ENCODE data around the gene FKBP3. TPM values are rescaled to one million over a fixed set of nuclear protein-coding genes. Genes with fewer than 3 reads are reported as not detected.
"Not testable (repeated sequence)": the region's sequence is repeated elsewhere in the genome, so short reads cannot be mapped to it uniquely, and the experiment has no call there.

FKBP3 gene
- total and polyA plus RNA-seq, 10 donors, result 27.9 to 97.4 (median 42.2) TPM

- Histone ChIP-seq H3K27ac (no peak overlapping the region), H3K27me3 (replicated peaks in 1 of 7) (no peaks in the 10 kb centered on the region), H3K36me3 (peaks cover 0 to 41% (median 4%) of the 10 kb centered on the region in 6 donors), H3K9me3 (no peaks in the 10 kb centered on the region), H3K4me1 (no peaks in the 10 kb centered on the region), H3K4me3 (no peak overlapping the region)
- no peak for TF ChIP-seq POLR2AphosphoS5 (IDR thresholded peaks at IDR 0.05)
- TF ChIP-seq POLR2A (IDR thresholded peaks at IDR 0.05), result no peak
- TF ChIP-seq, protein P1, sequence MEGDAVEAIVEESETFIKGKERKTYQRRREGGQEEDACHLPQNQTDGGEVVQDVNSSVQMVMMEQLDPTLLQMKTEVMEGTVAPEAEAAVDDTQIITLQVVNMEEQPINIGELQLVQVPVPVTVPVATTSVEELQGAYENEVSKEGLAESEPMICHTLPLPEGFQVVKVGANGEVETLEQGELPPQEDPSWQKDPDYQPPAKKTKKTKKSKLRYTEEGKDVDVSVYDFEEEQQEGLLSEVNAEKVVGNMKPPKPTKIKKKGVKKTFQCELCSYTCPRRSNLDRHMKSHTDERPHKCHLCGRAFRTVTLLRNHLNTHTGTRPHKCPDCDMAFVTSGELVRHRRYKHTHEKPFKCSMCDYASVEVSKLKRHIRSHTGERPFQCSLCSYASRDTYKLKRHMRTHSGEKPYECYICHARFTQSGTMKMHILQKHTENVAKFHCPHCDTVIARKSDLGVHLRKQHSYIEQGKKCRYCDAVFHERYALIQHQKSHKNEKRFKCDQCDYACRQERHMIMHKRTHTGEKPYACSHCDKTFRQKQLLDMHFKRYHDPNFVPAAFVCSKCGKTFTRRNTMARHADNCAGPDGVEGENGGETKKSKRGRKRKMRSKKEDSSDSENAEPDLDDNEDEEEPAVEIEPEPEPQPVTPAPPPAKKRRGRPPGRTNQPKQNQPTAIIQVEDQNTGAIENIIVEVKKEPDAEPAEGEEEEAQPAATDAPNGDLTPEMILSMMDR (IDR thresholded peaks at IDR 0.05 in 8 of 11, conservative IDR thresholded peaks at IDR 0.05 in 3 of 11), result no peak
- intact Hi-C loops (cut with DNase I; ENCODE audit: low total_unique reads), result no loop called here
- no peak for DNase-seq
- 93 to 98% (median 96%) methylated on average over 3 of the region's 3 CpGs for WGBS, 5 donors
Measured at GRCh38 chr14:45149602-45150001, 15.3 kb upstream of the FKBP3 start.

GRCh38 chr14:45145214-45145613, 10.9 kb upstream of the FKBP3 start:
- DNase-seq, result no peak
- WGBS, 5 donors, result 68 to 91% (median 73%) methylated on average over 3 of the region's 3 CpGs
- intact Hi-C loops (cut with DNase I; ENCODE audit: low total_unique reads), result no loop called here
- Histone ChIP-seq H3K4me1 (peaks cover 0 to 11% (median 0%) of the 10 kb centered on the region in 6 donors), H3K36me3 (peaks cover 0 to 25% (median 3%) of the 10 kb centered on the region in 6 donors), H3K27me3 (replicated peaks in 1 of 7) (no peaks in the 10 kb centered on the region), H3K4me3 (no peak overlapping the region), H3K9me3 (no peaks in the 10 kb centered on the region), H3K27ac (no peak overlapping the region)
- TF ChIP-seq POLR2AphosphoS5 (IDR thresholded peaks at IDR 0.05), result no peak
- no peak for TF ChIP-seq POLR2A (IDR thresholded peaks at IDR 0.05)
- TF ChIP-seq, protein P1 (IDR thresholded peaks at IDR 0.05 in 8 of 11, conservative IDR thresholded peaks at IDR 0.05 in 3 of 11), result no peak

GRCh38 chr14:45144658-45145057, 10.4 kb upstream of the FKBP3 start:
- H3K36me3 ChIP-seq, result peaks cover 0 to 21% (median under 1%) of the 10 kb centered on the region in 6 donors
- intact Hi-C loops (cut with DNase I; ENCODE audit: low total_unique reads), result no loop called here
- peaks cover 0 to 11% (median under 1%) of the 10 kb centered on the region in 6 donors for H3K4me1 ChIP-seq
- no peak overlapping the region for H3K27ac ChIP-seq
- DNase-seq, result no peak
- H3K27me3 ChIP-seq (replicated peaks in 1 of 7), result no peaks in the 10 kb centered on the region
- H3K4me3 ChIP-seq, result no peak overlapping the region
- H3K9me3 ChIP-seq, result no peaks in the 10 kb centered on the region
- TF ChIP-seq POLR2A (IDR thresholded peaks at IDR 0.05) (no peak), POLR2AphosphoS5 (IDR thresholded peaks at IDR 0.05) (no peak)
- TF ChIP-seq, protein P1 (IDR thresholded peaks at IDR 0.05 in 8 of 11, conservative IDR thresholded peaks at IDR 0.05 in 3 of 11), result no peak

- H3K4me3 ChIP-seq; H3K27me3 ChIP-seq (replicated peaks in 1 of 7); H3K9me3 ChIP-seq; intact Hi-C loops (cut with DNase I; ENCODE audit: low total_unique reads); DNase-seq; H3K27ac ChIP-seq: not testable (repeated sequence)
- H3K36me3 ChIP-seq, result peaks cover 0 to 12% (median 0%) of the 10 kb centered on the region in 6 donors
- 70 to 86% (median 75%) methylated on average over 8 of the region's 8 CpGs for WGBS, 5 donors
- peaks cover 14 to 36% (median 16%) of the 10 kb centered on the region in 6 donors for H3K4me1 ChIP-seq
Measured at GRCh38 chr14:45142083-45142482, 7.8 kb upstream of the FKBP3 start.

Data from spleen (tissue), 11 donors.